GM19035 (cell line): ENCODE measurements around the gene BSN.

ENCODE experiments used
- ATAC-seq: cut with Tn5 transposase; IDR thresholded peaks from one replicate; pipeline ENCODE4 v1.9.1; 2021; ENCODE audit not compliant: unreplicated experiment

BSN gene, protein sequence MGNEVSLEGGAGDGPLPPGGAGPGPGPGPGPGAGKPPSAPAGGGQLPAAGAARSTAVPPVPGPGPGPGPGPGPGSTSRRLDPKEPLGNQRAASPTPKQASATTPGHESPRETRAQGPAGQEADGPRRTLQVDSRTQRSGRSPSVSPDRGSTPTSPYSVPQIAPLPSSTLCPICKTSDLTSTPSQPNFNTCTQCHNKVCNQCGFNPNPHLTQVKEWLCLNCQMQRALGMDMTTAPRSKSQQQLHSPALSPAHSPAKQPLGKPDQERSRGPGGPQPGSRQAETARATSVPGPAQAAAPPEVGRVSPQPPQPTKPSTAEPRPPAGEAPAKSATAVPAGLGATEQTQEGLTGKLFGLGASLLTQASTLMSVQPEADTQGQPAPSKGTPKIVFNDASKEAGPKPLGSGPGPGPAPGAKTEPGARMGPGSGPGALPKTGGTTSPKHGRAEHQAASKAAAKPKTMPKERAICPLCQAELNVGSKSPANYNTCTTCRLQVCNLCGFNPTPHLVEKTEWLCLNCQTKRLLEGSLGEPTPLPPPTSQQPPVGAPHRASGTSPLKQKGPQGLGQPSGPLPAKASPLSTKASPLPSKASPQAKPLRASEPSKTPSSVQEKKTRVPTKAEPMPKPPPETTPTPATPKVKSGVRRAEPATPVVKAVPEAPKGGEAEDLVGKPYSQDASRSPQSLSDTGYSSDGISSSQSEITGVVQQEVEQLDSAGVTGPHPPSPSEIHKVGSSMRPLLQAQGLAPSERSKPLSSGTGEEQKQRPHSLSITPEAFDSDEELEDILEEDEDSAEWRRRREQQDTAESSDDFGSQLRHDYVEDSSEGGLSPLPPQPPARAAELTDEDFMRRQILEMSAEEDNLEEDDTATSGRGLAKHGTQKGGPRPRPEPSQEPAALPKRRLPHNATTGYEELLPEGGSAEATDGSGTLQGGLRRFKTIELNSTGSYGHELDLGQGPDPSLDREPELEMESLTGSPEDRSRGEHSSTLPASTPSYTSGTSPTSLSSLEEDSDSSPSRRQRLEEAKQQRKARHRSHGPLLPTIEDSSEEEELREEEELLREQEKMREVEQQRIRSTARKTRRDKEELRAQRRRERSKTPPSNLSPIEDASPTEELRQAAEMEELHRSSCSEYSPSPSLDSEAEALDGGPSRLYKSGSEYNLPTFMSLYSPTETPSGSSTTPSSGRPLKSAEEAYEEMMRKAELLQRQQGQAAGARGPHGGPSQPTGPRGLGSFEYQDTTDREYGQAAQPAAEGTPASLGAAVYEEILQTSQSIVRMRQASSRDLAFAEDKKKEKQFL (N-terminal part only)

DNA sequence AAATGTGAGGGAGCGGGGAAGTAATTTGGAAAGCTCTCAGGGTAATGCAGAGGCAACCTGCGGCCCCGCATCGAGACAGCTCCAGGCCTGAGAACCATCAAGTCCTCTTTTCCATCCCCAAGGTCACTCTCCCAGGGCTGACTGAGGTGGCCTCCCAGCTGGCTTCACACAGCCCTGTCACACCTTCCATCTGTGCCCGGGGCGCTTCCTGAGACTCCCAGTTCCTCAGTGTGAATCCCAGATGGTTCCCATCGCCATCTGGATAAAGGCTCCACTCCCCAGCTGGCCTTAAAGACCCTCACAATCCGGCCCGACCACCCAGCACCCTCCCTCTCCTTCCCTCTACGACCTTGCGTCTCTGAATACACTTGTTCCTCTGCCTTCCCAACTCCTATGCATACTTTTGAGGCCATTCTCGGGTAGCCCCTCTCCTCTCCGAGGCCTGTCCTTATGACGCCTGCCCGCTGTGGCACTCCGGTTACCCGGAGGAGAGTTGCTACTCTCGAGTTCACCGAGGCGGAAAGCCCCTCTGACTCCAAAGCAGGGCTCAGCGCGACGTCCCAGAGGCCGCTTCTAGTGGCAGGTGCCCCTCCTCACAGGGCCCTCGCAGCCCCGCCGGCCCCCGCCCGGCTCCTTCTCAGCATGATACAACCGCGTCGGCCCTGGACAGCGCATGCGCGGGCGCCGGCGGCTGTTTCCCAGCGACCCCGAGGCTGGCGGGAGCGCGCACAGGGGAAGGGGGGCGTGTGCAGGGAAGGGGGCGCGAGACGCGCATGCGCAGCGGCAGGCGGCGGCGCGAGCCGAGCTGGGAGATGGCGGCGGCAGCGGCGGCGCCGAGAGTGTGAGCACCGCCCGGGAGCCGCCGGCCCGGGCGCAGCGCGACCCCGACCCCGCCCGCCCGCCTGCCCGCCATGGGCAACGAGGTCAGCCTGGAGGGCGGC lies at the start of gene BSN:
TSS of gene BSN (plus strand) at position 786 of the 941 bp plus-strand sequence. CDS start at position 912, 126 bp downstream.
- peak; percentile 79 for ATAC-seq

DNA sequence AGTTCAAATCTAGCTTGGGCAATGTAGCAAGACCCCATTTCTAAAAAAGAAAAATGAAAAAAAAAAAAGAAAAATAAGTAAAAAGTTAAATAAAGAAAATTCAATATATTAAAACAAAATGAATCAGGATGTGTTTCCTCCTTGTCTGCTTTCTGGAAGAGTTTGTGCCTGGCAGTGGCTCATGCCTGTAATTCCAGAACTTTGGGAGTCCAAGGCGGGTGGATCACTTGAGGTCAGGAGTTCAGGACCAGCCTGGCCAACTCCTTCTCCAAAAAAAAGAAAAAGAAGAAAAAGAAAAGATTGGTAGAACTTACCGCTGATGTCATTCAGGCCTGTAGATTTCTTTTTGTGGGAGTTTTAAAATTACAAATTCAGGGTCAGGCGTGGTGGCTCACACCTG lies 47.4 kb upstream of the BSN start:
- ATAC-seq = no peak

DNA sequence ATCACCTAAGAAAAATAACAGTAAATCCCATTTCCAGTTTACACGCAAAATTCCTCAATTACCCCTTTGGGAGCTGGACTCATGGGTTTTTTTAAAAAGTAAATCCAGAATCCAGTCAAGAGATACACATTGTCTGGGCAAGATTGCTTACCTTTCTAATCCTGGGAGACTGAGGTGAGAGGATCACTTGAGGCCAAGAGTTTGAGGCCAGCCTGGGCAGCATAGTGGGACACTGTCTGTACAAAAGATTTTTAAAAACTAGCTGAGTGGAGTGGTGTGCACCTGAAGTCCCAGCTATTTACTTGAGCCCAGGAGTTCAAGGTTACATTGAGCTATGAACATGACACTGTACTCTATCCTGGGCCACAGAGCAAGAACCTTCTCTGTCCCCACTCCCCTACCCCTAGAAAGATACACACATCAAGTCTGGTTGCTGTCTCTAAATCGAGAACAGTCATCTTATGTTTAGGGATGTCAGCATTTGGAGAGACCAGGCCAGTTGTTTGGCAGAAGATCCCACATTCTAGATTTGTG lies 45.2 kb upstream of the BSN start:
- ATAC-seq = no peak

DNA sequence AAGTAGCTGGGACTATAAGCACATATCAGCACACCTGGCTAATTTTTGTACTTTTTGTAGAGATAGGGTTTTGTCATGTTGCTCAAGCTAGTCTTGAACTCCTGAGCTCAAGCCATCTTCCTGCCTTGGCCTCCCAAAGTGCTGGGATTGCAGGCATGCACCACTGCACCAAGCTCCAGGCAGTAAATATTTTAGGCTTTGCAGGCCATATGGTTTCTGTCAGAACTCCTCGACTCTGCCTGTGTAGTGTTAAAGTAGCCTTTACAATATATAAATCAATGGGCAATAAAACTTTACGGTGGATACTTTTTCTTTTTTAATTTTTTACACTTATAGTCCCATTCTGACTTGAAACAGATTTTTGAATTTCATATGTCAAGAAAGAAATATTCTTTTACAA lies 42.6 kb upstream of the BSN start:
- ATAC-seq = no peak

DNA sequence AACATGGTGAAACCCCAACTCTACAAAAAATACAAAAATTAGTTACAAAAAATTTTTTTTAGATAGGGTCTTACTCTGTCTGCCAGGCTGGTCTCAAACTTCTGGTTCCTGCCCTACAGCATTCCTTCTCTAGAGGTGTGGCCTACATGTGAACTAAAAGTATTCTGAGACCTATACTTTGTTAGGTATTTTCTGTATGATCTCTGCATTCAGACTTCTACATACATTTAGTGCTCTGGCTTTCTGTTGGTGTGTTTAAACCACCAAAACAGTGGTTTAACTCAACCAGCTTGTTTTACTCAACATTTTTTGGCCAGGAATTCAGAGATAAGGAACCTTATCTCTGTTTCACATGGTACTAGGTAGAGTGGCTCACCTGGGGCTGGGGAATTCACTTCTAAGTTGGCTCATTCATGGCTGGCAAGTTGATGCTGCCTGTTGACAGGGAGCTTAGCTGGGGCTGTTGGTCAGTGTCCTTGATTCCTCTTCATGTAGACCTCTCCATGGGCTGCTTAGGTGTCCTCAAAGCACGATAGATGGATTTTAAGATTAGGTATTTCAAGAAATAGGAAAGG lies 41.4 kb upstream of the BSN start:
- ATAC-seq = no peak

DNA sequence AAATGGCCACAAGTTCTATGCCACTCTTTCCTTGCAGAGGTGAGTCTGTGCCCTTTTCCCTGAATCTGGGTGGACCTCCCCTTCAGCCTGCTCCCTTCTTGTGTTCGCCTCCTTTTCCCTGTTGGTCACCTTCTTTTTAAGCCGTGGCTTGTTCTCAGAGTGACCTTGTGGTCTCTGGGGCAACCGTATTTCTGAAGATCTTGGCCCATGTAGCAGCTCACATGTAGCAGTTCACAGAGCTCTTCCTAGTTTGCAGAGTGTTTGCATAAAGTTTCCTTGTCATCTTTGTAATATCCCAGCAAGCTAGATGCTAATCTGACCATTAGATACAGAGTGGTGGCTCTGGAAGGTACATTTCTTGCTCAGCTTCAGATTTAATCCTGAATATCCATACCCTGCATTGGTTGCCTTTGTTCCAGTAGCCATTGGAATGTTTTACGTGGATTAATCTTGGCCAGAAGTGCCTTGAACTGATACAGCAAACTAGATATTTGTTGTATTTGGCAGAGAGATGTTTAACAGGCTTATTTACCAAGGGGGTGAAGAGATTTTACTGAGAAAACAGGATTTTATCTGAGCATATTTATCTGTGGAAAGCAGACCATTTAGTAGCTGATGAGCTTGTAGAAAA lies 40.7 kb upstream of the BSN start:
- ATAC-seq = no peak

DNA sequence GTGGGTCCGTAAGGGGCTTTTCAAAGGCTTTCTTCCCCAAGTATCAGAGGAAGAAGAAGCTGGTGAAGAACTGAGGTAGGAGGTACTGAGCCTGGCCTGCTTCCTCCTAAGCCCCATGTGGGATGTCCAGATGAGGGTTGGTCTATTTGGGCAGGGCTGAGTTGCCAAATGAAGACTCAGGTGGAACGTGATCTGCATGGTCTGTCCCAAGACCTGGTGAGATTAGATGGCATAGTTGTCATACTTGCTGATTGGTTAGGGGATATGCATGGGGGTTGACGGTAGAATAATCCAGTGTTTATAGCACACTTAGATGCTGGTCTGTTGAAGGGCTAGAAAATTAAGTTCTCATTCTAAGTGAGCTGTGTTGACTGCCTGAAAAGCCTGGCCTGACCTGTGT lies 36.3 kb upstream of the BSN start:
- ATAC-seq = no peak

DNA sequence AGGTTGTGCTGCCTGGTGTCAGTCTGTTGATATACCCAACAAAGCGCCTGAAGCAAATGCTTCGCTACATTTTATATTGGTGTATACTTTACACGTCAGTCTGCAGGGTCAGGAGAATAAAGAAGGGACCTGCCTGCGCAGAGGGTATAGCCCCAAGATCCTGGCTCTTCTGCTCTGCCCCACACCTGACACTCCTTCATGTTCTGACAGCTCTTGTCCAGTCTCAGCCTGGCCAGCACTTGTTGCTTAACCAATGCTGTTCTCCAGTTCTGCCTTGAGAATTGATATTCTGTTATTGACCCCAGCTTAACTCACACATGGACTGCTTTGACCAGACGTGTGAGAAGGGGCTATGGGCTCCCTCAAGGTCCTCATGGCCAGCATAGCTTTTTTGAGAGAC lies 35.8 kb upstream of the BSN start:
- ATAC-seq = no peak

DNA sequence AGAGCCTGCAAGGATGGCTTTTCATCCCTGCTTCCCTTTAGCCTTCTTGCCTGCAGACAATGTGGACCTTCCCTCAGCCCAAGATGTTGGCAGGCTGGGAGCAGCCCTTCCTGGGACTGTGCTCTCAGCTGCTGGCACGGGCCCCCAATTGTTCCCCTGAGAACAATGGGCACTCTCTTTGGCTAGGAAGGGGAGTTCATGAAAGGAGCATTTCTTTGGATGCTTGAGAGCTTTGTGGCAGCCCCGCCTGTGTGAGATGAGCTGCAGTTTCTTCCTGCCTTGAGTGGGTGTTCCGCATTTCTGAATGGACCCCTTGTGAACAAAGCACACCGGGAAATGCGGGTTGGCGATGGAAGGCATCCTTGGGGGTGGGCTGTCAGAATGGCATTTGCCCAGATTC lies 35.0 kb upstream of the BSN start:
- no peak for ATAC-seq

DNA sequence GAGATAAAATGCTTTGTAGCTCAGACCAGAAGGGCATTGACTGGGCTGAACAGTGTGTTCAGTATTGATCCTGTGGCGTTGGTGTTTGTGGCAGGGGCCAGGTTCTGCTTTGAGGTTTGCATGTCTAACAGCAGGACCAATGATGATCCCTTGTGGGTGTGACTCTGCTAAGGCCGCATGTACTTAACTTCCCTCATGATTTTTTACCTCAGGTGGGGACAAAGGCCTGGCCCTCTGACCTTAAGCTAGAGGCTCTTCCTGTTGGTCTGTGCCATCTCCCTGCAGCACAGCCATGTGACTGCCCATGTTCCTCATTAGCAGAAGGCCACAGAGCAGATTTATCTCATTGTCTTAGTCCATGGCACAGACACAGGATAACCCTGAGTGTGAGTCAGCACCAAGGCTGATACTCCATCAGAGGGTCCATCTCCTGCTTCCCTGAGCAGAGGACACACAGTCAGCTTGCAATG lies 34.3 kb upstream of the BSN start:
- ATAC-seq = no peak

DNA sequence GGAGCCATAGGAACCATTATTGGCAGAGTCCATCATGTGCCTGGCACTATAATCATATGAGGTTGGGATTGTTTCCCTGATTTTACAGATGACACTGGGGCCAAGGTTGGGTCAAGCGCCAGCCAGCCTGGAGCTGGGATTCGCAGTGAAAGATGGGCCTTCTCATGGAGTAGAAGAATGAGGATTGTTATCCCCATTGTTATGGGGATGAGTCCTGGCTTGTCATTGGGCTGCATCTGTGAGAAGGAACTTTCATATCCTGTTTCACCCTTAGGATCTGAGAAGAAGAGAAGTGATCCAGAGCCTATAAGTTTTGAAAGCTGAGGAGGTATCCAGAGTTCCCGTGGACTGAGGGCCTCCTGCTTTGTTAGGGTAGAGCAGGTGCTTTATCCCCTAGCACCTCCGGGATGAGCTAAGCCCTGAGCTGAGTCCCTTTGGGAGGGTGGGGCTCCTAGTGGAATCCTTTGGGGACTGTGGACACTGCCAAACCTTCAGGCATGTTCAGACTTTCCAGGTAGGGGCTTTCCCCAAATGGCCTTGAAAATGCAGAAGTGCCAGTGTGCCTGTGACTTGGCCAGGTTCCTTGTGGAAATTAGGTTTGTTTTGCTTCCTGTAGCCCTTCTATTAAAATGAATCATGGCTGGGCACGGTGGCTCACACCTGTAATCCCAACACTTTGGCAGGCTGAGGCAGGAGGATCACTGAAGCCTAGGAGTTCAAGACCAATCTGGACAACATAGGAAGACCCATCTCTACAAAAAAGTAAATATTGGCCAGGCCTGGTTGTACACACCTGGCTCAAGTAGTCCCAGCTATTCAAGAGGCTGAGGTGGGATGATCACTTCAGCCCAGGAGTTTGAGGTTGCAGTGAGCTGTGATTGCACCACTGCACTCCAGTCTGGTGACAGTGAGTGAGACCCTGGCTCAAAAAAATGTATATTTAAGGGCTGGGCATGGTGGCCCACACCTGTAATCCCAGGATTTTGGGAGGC lies 30.2 kb upstream of the BSN start:
- no peak for ATAC-seq

DNA sequence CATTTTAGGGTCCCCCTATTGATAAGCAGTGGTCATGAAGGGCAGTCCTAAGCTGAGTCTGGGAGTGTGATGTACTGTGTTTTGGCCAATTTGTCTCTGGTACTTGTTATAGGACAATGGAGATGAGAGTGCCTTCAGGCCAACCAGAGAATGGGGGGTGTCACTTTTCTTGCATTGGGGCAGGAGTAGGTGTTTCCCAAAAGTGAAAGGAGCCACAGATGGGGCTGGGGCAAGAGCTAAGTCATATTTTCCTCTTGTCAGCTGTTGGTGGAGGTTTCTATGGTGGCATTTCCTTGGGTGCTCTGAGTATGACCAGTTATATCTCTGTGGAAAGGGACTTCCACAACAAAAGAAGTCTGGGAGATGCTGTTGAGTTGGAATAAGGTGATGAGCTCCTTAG lies 24.7 kb upstream of the BSN start:
- ATAC-seq = no peak

DNA sequence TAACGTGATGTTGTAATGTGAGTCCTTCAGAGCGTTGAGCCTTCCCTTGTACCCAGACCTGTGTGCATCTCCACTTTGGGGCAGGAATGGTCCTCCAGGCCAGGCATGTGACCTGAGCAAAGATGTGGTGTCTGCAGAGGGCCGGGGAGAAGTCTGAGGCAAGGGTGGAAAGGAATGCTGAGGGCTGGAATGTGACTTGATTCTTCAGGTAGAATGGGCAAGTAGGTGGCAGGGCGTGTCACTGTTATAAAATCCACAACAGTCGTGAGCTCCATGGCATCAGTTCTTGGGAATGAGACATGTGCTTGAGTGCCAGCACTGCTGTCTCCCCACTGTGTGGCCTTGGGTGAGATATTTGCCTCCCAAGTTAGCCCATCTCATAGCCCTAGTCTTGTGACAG lies 24.0 kb upstream of the BSN start:
- no peak for ATAC-seq

DNA sequence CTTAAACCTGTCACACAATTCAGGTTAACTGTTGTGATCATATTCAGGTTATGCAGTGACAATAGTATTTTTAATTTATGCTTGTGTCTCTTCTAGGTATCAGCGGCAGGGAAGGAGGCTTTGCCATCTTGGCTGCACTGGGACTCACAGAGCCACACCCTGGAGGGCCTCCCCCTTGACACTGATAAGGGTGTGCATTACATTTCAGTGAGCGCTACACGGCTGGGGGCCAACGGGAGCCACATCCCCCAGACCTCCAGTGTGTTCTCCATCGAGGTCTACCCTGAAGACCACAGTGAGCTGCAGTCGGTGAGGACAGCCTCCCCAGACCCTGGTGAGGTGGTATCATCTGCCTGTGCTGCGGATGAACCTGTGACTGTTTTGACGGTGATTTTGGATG lies 23.6 kb upstream of the BSN start:
- ATAC-seq = no peak

DNA sequence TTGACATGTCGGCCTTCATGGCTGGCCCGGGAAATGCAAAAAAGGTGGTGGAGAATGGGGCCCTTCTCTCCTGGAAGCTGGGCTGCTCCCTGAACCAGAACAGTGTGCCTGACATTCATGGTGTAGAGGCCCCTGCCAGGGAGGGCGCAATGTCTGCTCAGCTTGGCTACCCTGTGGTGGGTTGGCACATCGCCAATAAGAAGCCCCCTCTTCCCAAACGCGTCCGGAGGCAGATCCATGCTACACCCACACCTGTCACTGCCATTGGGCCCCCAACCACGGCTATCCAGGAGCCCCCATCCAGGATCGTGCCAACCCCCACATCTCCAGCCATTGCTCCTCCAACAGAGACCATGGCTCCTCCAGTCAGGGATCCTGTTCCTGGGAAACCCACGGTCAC lies 23.1 kb upstream of the BSN start:
- no peak for ATAC-seq

DNA sequence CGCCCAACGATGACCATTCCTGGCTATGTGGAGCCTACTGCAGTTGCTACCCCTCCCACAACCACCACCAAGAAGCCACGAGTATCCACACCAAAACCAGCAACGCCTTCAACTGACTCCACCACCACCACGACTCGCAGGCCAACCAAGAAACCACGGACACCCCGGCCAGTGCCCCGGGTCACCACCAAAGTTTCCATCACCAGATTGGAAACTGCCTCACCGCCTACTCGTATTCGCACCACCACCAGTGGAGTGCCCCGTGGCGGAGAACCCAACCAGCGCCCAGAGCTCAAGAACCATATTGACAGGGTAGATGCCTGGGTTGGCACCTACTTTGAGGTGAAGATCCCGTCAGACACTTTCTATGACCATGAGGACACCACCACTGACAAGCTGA lies 22.6 kb upstream of the BSN start:
- no peak for ATAC-seq

DNA sequence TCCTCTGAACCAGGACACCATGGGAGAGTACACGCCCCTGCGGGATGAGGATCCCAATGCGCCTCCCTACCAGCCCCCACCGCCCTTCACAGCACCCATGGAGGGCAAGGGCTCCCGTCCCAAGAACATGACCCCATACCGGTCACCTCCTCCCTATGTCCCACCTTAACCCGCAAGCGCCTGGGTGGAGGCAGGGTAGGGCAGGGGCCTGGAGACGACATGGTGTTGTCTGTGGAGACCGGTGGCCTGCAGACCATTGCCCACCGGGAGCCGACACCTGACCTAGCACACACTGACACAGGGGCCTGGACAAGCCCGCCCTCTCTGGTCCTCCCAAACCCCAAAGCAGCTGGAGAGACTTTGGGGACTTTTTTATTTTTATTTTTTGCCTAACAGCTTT lies 21.2 kb upstream of the BSN start:
- no peak for ATAC-seq
